ENCODE measurements around the gene PDE2A. TPM values are rescaled to one million over a fixed set of nuclear protein-coding genes. Genes with fewer than 3 reads are reported as not detected.

The PDE2A gene
- total and polyA plus RNA-seq, 2 experiments from 2014 or later, result 0.60 to 2.2 TPM

DNA sequence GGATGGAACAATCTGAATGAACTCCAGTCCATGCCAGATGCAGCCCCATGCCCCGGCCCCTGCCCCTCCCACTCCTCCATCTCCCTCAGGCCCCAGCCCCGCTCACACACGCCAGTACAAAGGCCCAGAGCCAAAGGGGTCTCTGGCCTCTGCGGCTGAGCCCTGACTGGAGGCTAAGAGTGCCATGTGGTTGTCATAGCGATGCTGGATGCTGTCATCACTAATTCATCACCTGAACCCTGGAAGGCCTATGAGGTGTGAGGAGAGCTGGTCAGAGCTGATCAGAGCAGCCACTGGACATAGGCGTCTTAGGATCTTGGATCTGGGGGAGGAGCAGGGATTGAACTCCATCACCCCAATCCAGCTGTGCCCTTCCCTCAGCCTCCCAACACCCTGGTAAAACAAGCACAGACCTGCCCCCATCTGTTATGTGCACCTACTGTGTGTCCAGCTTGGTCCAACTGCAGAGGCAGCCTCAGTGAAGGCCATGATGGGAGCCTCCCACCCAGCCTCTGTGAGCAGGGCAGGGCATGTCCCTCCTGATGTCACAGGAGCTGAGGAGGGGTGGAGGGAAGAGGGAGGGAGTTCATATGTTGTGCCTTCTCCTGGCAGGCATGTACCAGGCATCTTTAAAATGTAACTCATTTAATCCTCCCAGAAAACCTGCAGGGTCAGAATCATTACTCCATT, 16.7 kb downstream of the PDE2A start:
- H4K20me1 ChIP-seq (ENCODE audit: insufficient read depth, poor library complexity, severe bottlenecking), result no peaks in the 10 kb centered on the region
- no peak for TF ChIP-seq EZH2 (IDR thresholded peaks at IDR 0.05; ENCODE audit: borderline replicate concordance)
- TF ChIP-seq, protein P1, sequence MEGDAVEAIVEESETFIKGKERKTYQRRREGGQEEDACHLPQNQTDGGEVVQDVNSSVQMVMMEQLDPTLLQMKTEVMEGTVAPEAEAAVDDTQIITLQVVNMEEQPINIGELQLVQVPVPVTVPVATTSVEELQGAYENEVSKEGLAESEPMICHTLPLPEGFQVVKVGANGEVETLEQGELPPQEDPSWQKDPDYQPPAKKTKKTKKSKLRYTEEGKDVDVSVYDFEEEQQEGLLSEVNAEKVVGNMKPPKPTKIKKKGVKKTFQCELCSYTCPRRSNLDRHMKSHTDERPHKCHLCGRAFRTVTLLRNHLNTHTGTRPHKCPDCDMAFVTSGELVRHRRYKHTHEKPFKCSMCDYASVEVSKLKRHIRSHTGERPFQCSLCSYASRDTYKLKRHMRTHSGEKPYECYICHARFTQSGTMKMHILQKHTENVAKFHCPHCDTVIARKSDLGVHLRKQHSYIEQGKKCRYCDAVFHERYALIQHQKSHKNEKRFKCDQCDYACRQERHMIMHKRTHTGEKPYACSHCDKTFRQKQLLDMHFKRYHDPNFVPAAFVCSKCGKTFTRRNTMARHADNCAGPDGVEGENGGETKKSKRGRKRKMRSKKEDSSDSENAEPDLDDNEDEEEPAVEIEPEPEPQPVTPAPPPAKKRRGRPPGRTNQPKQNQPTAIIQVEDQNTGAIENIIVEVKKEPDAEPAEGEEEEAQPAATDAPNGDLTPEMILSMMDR (IDR thresholded peaks at IDR 0.05; ENCODE audit: poor library complexity), result no peak
- TF ChIP-seq EZH2phosphoT487 (IDR thresholded peaks at IDR 0.05; ENCODE audit: low read depth, severe bottlenecking, unreplicated experiment), result no peak
- no peak overlapping the region for H3K27ac ChIP-seq
- H3K36me3 ChIP-seq (replicated peaks; ENCODE audit: insufficient read depth, low read depth), result no peaks in the 10 kb centered on the region
- H2AFZ ChIP-seq, result no peak overlapping the region
- no peak overlapping the region for H3K4me3 ChIP-seq
- WGBS (ENCODE audit: low lambda C conversion rate, missing lambda C conversion rate), result 73% methylated on average over 6 of the region's 6 CpGs
- H3K27me3 ChIP-seq, result peaks cover 16% of the 10 kb centered on the region
- DNase-seq (ENCODE audit: low spot score), result no peak
- no peaks in the 10 kb centered on the region for H3K4me1 ChIP-seq (ENCODE audit: insufficient read depth)
- no peaks in the 10 kb centered on the region for H3K9me2 ChIP-seq (replicated peaks; ENCODE audit: insufficient read depth)
- no peaks in the 10 kb centered on the region for H3K79me2 ChIP-seq
- H3K4me2 ChIP-seq, result no peak overlapping the region
- no peaks in the 10 kb centered on the region for H3K9me3 ChIP-seq (ENCODE audit: low read depth)

DNA sequence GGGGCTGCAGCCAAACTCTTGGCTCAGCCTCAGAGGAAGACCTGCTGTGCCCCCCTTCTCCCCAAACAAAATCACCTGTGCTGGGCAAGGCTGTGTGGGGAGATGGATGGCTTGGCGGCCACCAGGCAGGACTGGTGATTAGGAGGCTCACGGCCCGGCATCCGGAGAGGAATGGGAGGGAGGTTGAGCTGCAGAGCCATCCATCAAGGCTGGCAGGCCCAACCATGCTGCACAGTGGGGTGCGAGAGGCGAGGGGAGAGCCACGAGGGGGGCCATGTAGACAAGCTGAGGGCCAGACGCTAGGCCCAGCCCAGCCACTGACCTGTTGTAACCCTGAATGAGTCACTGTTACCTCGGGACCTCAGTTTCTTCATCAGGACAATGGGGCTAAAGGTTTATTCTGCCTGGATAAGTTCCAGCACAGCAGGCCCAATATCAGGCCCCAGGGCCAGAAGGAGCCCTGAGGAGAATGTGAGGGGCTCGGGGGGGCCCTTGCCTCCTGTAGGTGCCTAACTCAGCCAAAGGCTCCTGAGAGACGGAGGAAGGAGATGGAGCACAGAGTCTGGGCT, 18.2 kb downstream of the PDE2A start:
- WGBS (ENCODE audit: low lambda C conversion rate, missing lambda C conversion rate), result 80% methylated on average over 11 of the region's 11 CpGs
- H3K9me2 ChIP-seq (replicated peaks; ENCODE audit: insufficient read depth), result no peaks in the 10 kb centered on the region

DNA sequence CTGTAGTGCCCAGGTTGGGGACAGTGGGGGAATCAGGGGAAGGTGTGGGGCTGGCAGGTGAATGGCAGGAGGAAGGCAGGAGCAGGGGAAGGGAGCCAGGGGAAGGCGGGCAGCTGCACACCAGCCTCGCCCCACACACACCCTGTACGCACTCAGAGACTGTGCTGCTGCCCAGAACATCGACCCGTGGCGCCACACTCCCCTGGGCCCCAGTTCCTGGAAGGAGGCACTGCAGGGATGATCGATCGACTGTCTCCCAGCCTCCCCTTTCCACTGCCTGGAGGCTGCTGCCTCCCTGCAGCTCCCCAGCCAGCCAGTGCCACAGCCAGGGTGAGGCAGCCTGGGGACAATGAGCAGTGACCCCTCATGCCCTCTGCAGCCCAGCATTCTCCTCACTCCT, 19.2 kb downstream of the PDE2A start:
- no peak overlapping the region for H3K27ac ChIP-seq
- no peak overlapping the region for H3K4me2 ChIP-seq
- H3K4me1 ChIP-seq (ENCODE audit: insufficient read depth), result no peaks in the 10 kb centered on the region
- WGBS (ENCODE audit: low lambda C conversion rate, missing lambda C conversion rate), result 95% methylated on average over 7 of the region's 8 CpGs
- H4K20me1 ChIP-seq (ENCODE audit: insufficient read depth, poor library complexity, severe bottlenecking), result no peaks in the 10 kb centered on the region
- H3K4me3 ChIP-seq, result no peak overlapping the region
- no peaks in the 10 kb centered on the region for H3K9me3 ChIP-seq (ENCODE audit: low read depth)
- H3K79me2 ChIP-seq, result no peaks in the 10 kb centered on the region
- H3K9me2 ChIP-seq (replicated peaks; ENCODE audit: insufficient read depth), result no peaks in the 10 kb centered on the region
- TF ChIP-seq EZH2 (IDR thresholded peaks at IDR 0.05; ENCODE audit: borderline replicate concordance) (no peak), EZH2phosphoT487 (IDR thresholded peaks at IDR 0.05; ENCODE audit: low read depth, severe bottlenecking, unreplicated experiment) (no peak)
- TF ChIP-seq, protein P1 (IDR thresholded peaks at IDR 0.05; ENCODE audit: poor library complexity), result no peak
- no peaks in the 10 kb centered on the region for H3K36me3 ChIP-seq (replicated peaks; ENCODE audit: insufficient read depth, low read depth)
- no peak for DNase-seq (ENCODE audit: low spot score)
- peaks cover 9% of the 10 kb centered on the region for H3K27me3 ChIP-seq
- no peak overlapping the region for H2AFZ ChIP-seq

More for the DNA sequence above, 18.2 kb downstream of the PDE2A start:
- Histone ChIP-seq H3K79me2 (no peaks in the 10 kb centered on the region), H3K4me1 (ENCODE audit: insufficient read depth) (no peaks in the 10 kb centered on the region), H3K27me3 (peaks cover 9% of the 10 kb centered on the region), H4K20me1 (ENCODE audit: insufficient read depth, poor library complexity, severe bottlenecking) (no peaks in the 10 kb centered on the region), H2AFZ (no peak overlapping the region), H3K4me2 (no peak overlapping the region), H3K27ac (no peak overlapping the region), H3K9me3 (ENCODE audit: low read depth) (no peaks in the 10 kb centered on the region), H3K36me3 (replicated peaks; ENCODE audit: insufficient read depth, low read depth) (no peaks in the 10 kb centered on the region), H3K4me3 (no peak overlapping the region)
- TF ChIP-seq EZH2 (IDR thresholded peaks at IDR 0.05; ENCODE audit: borderline replicate concordance), result no peak
- TF ChIP-seq, protein P1 (IDR thresholded peaks at IDR 0.05; ENCODE audit: poor library complexity), result no peak
- TF ChIP-seq EZH2phosphoT487 (IDR thresholded peaks at IDR 0.05; ENCODE audit: low read depth, severe bottlenecking, unreplicated experiment), result no peak
- no peak for DNase-seq (ENCODE audit: low spot score)
